Measurements from ENCODE around the gene RXFP1.
"Not testable (repeated sequence)": the region's sequence is repeated elsewhere in the genome, so short reads cannot be mapped to it uniquely, and the experiment has no call there.

The RXFP1 gene

DNA sequence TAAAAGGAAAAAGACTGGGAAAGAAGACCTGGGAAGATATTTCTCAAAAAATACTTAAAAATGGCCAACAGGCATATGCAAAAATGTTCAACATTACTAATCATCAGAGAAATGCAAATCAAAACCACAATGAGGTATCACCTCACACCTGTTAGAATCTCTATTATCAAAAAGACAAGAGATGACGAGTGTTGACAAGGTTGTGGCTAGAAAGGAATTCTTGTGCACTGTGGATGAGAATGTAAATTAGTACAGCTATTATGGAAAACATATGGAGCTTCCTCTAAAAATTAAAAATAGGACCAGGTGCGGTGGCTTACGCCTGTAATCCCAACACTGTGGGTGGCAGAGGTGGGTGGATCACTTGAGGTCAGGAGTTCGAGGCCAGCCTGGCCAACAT is 100.0 kb downstream of the RXFP1 start:
- DNase-seq = no peak

DNA sequence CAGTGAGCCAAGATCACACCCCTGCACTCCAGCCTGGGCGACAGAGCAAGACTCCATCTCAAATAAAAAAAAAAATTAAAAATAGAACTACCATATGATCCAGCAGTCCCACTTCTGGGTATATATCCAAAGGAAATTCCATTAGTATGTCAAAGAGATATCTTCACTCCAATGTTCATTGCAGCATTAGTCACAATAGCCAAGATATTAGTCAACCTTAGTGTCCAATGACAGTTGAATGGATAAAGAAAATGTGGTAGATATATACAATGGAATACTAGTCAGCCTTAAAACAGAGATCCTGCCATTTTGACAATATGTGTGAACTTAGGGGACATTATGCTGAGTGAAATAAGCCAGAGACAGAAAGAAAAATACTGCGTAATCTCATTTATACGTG is 100.6 kb downstream of the RXFP1 start:
- DNase-seq = no peak

DNA sequence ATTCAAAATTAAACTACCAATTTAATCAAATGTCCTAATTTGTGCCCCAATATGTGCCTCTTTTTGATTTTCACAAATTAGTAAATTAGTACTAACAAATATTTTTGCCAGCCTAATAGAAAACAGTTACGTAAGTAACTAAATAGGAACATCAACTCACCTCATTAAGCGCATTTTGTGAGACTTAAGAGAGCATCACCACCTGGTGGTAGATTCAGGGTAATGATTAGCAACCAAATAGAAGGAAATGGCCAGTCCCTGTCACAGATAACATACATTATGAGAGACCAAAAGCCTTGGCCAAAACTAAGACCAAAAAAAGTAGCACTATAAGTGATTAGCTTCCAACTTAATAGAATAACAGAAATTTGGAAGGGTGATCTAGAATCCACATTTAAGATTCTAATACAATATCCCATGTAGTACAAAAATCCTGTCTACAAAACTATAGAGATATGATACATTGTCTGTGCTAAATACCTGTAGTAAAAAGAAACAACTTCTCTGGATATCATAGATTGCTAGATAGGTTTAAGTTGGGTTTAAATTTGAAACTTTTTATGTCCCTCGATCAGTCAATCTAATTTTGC is 103.3 kb downstream of the RXFP1 start:
- peak; percentile 36 for DNase-seq

DNA sequence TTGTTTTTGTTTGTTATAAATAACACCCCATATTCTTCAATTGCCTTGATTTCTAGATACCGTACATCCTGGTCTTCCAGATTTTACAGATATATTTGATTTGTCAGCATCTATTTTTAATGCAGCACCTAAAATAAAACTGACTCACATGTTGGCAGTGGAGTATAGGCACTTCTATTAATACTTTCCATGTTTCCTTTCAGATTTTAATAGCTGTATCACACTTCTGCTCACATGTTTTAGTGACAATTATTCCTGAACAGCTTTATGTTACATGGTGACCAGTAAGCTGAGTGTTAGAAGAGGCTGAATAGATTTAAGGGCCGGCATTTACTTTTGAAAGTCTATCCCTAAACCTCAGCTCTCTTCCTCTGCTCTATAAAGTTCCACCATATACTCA is 103.9 kb downstream of the RXFP1 start:
- DNase-seq = no peak

DNA sequence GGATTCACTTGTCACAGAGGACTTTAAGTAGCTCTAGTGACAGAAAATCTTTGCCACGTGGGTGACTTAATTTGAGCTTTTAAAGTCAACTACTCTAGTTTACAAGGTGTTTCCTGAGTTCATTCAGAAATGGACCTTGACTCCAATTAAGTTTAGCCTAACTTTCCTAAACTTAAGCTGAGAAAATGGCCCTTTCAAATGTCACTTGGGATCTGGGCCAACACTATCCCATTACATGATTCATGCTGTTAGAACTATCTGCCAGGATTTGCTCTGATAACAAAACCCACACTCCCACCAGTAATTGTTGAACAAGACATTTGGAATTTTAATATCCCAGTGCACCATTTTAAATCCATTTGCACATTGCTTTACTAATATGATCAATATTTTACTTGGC is 109.2 kb downstream of the RXFP1 start:
- DNase-seq = no peak

DNA sequence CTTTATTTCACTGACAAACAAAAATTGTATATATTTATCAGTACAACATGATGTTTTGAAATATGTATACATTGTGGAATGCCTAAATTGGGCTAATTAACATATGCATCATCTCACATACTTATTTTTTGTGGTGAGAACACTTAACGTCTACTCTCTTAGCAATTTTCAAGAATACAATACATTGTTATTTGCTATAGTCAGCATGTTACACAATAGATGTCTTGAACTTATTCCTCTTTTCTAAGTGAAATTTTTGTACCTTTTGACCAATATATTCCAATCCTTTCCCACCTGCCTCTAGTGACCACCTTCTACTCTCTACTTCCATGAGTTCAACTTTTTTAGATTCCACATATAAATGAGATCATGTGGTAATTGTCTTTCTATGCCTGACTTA is 114.9 kb downstream of the RXFP1 start:
- DNase-seq = no peak

DNA sequence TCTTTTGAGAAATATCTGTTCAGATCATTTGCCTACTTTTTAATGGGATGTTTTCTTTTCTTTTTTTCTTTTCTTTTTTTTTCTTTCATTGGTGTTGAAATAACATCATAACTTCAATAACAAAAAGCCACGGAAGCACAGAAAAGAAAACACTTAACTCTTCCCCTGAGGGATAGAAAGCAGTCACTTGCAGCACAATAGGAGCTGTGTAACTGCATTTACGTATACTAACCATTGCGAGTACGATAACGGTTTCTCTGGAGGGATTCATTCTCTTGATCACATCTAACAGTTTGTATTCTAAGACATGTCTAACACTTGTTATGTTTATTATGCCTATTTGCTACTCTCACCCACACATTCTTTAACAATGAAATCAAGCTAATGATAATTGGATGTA is 122.7 kb downstream of the RXFP1 start:
- DNase-seq = no peak

DNA sequence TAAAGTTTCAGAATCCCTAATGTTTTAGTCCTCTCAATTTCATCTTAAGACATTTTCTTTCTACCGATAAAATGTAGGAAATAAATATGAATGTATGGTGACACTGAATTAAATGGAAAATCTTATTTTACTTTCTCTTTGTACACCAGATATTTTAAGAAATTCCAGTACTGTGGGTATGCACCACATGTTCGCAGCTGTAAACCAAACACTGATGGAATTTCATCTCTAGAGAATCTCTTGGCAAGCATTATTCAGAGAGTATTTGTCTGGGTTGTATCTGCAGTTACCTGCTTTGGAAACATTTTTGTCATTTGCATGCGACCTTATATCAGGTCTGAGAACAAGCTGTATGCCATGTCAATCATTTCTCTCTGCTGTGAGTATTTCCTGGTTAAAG is 123.1 kb downstream of the RXFP1 start:
- DNase-seq = no peak

DNA sequence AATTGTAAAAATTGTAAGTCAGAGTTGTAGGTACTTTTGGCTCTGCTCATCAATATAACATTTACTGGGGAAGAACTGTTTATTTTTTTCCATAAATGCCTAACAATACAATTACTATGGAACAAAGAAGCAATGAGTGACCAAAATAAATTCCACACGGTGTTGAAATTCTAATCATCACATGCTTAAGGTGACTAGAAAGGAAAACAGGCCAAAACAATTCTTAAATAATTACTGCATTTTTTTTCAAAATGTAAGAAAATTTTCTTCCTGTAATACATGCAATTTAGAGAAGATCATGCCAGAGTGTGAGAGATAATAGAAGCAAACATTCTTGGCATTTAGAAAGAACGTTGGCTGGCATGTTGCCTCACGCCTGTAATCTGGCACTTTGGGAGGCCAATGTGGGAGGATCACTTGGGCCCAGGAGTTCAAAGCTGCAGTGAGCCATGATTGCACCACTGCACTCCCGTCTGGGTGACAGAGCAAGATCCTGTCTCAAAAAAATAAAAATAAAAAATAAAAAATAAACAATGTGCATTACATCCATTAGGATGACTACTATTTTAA is 127.5 kb downstream of the RXFP1 start:
- no peak for DNase-seq

DNA sequence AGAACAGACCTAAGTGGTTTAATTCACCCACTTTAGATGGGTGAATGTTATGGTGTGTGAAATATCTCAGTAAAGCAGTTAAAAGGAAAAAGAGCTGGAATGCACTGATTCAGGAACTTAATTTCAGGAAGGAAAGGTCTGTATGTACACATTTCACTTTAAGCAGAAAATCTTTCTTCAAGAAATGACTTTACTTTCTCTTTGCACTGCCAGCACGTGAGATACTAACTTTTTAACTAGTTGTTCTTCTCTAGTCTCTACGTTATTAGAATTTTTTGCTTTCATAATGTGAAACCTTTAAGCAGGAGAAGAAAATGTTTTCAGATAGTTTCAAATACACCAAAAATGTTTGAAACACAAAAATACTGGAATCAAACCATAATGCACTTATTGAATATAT is 131.2 kb downstream of the RXFP1 start:
- no peak for DNase-seq

DNA sequence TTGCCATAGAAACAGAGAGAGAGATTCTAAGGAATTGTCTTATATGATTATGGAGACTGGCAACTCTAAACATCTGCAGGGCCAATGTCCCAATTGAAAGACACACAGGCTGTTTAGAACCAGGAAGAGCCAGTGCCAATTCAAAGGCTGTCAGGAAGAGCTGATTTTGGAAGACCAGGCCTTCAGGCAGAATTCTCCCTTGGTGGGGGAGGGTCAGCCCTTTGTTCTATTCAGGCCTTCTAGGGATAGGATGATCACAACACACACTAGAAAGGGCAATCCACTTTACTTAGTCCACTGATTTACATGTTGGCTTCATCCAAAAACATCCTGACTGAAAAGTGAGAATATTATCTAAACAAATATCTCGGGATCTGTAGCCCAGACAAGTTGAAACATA is 134.8 kb downstream of the RXFP1 start:
- no peak for DNase-seq

DNA sequence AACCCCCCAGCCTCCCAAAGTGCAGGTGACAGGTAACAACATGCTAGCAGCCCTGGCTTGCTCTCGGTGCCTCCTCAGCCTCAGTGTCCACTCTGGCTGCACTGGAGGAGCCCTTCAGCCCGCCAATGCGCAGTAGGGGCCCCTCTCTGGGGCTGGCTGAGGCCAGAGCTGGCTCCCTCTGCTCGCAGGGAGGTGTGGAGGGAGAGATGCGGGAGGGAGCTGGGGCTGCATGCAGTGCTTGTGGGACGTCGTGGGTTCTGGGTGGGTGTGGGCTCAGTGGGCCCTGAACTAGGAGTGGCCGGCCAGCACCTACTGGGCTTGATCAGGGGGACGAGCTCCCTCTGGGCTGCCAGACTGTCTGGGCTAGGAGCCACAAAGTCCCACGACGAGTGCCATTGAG is 135.6 kb downstream of the RXFP1 start:
- no peak for DNase-seq

DNA sequence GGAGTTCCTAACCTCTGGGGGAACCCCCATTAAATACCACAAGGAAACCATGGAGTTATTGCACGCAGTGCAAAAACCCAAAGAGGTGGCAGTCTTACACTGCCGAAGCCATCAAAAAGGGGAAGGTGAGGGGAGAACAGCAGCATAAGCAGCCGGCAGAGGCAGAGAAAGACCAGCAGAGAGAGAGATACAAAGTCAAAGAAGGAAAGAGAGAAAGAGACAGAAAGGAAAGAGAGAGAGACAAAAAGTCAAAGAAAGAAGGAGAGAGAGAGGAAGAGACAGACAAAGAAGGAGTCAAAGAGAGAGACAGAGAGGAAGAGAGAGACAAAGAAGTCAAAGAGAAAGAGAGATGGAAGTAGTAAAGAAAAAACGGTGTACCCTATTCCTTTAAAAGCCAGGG is 141.6 kb downstream of the RXFP1 start:
- not testable (repeated sequence) for DNase-seq

DNA sequence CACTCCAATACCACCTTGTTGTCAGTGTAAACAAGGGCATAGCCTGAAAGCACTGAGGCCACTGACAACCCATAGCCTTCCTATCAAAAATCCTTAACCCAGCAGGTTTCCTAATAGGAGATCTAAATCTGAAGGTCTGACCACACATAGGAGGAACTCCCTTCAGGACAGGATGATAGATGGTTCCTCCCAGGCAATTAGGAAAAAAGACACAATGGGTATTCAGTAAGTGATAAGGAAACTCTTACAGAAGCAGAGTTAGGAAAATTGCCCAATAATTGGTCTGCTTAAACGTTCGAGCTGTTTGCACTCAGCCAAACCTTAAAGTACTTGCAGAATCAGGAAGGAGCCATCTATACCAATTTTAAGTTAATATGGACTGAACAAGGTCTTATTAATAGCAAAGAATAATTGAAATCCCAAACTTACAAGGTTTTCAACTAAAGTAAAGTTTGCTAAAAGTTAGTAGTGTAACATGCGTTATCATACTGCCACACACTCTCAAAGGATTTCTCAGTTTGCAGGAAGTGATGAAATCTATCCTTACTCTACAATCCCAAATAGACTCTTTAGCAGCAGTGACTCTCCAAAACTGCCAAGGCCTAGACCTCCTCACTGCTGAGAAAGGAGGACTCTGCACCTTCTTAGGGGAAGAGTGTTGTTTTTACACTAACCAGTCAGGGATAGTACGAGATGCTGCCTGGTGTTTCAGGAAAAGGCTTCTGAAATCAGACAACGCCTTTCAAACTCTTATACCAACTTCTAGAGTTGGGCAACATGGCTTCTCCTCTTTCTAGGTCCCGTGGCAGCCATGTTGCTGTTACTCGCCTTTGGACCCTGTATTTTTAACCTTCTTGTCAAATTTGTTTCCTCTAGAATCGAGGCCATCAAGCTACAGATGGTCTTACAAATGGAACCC is 142.3 kb downstream of the RXFP1 start:
- DNase-seq = not testable (repeated sequence)

DNA sequence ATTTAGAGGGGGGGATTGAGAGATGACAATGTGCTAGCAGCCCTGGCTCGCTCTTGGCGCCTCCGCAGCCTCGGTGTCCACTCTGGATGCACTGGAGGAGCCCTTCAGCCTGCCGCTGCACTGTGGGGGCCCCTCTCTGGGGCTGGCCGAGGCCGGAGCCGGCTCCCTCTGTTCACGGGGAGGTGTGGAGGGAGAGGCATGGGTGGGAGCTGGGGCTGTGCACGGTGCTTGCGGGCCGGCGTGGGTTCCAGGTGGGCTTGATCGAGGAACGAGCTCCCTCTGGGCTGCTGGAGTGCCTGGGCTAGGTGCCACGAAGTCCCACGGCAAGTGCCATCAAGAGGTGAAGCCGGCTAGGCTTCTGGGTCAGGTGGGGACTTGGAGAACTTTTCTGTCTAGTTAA is 143.1 kb downstream of the RXFP1 start:
- DNase-seq = no peak

DNA sequence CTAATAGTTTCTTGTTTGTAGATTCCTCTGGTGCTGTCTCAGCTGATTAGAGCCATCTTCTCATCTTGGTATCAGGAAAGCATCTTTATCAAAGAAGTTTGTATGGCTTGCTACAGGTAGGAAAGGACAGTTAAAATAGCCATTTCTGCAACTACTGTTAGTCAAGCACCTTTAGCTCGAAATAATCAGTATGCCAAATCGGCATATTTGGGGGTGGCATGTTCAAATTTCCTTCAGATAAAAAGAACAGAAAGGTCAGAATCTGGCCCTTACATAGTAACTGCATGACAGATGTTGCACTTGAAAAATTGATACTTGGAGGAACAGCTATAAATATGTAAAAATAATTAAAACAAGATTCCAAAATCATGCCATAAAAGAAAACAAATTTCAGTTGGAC is 145.2 kb downstream of the RXFP1 start:
- no peak for DNase-seq

DNA sequence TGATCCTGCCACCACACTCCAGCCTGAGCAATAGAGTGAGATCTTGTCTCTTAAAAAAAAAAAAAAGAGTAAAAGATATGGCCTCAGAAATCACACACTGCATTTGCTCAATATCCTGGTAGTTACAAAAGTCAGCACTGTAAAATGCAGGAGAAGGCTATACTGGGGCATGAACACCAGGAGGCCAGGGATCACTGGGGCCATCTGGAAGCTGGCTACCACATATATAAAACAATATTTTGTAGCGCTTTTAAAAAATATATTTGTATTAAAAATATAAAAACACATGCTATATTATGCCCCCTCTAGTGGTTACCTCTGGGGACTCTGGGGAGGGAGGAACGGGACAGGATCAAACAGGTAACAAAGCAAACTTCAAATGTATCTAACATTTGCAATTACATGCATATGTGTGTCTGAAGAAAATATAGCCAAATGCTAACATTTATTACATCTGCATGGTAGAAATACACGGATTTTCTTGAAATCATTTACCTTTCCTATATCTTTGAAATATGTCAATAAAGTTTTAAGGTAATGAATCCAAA is 146.0 kb downstream of the RXFP1 start:
- DNase-seq = peak; percentile 34

DNA sequence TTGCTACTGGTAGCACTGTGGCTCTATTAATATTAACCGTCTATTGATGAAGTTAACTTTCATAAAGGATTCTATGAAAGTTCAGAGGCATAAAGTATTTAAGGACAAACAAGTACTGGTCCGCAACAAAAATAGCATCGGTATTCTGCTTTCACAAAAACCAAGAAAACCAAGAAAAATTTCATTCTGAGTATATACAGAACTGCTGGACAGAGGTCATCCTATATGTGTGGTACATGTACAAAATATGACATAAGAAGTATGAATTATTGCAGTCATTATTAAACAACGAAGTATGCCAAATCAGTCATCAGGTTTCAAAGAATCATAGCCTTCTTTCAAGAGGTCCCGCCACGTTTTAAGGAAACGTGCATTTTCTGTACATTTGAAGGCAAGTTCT is 147.6 kb downstream of the RXFP1 start:
- DNase-seq = no peak

DNA sequence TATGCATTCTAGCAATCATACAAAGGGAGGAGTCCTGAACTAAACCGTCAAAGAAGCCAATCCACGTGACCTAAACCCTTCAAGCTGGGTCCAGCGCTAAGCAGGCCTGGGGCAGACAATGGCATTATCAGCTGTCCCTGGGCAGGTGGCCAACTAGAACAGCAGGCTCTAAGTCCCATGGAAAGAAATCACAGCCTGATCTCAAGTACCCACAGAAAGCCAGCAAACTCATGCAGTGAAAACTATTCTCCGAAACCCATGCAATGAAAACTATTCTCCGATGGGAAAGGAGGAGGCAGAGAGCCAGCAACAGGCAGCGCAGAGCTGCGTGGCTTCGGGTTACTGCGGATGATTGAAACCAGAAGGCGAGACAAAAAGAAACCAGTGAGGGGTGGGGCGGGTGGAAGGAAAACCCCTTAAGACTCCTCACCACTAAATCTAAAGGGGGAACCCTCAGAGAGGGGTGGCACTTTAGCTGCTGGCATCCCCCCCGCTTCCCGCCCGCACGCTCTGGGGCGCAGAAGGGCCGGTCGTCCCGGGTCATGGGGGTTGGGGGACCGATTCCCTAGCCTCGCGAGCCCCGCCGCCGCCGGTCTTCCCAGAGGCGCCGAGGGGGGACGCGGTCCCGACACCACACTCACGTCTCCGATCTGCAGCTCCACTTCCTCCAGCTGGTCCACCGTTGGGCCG is 149.4 kb downstream of the RXFP1 start:
- DNase-seq = peak; percentile 62

DNA sequence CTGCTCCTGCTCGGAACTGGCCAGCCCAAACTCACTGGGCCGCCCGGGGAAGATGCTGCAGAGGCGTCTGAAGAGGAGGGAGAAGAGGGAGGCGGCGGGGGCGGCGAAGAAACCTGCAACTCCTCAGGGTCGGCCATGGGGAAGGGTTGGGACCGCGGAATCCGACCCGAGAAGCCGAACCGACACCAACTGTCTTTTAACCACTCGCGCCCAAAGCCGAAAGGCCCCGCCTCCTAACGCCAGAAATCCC is 149.9 kb downstream of the RXFP1 start, which contains the start of gene C4orf46:
Gene C4orf46 (minus strand): TSS at position 223 of the 250 bp plus-strand sequence. CDS start 86 bp downstream, at position 137.
- no peak for DNase-seq

DNA sequence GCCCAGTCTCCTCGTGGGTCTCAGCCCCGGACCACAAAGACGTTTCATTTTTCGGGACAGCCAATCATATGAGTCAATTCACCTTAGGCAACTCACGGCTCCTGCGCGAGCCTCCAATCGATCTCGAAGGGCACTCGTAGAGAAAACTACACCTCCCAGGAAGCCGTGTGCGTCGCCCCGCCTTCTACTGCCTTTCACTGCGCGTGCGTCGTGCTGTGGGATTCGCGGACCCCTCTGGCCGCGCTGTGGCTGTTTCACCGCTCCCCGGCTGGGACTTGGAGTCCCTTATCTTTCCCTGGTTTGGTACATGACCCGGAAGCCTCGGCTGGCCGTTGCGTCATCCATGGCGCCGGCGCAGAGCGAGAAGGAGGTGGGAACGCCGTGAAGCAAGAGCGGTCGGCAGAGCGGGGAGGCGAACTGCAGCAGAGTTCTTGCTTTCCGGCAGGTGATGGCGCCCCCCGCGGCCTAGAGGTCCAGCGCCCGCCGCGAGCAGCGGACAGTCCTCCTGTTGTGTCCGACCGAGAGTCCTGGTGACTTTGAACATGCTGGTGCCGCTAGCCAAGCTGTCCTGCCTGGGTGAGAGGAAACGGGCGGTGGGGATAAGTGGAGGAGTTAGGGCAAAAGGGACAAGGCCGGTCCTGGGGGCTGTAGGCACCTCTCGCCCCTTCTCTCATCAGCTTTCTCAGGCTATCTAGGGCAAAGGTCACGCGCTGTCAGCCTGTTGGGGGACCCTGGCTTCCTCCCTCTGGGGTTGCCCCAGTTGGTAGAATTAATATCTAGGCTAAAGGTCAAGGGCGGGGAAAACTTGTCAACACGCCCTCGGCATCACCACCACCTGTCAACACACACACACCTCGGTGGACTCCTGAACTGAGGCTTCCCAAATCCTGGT is 150.5 kb downstream of the RXFP1 start, which contains the start of gene ETFDH:
Gene ETFDH (plus strand): TSS at position 382 of the 892 bp plus-strand sequence. CDS start 161 bp downstream, at position 543.
- peak; percentile 99 for DNase-seq

DNA sequence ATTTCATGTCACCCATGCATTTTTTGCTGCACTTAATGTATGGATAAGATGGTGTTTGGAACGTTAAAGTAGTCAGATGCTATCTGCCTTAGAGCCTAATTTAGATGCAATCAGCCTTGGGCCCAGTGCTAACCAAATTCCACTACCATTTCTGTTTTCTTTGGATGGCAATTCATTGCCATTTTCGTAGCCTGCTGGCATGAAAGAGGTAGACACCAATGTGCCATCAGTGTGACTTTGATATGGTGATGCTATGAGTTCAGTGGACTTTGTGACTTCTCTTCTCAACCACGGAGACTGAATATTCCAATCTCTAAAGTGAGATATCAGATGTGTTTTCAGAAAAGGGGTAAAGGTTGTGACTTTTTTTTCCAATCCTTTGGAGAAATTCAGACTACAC is 152.0 kb downstream of the RXFP1 start:
- DNase-seq = no peak
